CD4-positive, alpha-beta T cell (primary cell): Measurements from ENCODE around the gene MYH11. TPM values are rescaled to one million over a fixed set of nuclear protein-coding genes. Genes with fewer than 3 reads are reported as not detected.
A peak's percentile ranks its signal among the peaks of the same experiment; 100 is the strongest.

Experiments used
- ATAC-seq: fragments of 200-7000 bp; cut with Tn5 transposase; one replicate; pipeline ENCODE4 v1.10.0; 2022; ENCODE audit warnings: mild to moderate bottlenecking; ENCODE audit not compliant: poor library complexity
- CTCF ChIA-PET: fragments of 350-600 bp; sonication (Branson Sonifier 250); formaldehyde crosslinking; loops from one replicate; lab custom pipeline; 2021; ENCODE audit warnings: antibody characterized with exemption, inconsistent platforms; lab: Charles Lee
- POLR2A ChIA-PET: fragments of 350-600 bp; sonication (Branson Sonifier 250); formaldehyde crosslinking; loops from one replicate; lab custom pipeline; 2021; ENCODE audit warnings: antibody characterized with exemption, inconsistent platforms; lab: Charles Lee
- DNase-seq, 14 experiments: peaks; one replicate each; pipeline ENCODE4 v3.0.0-alpha.2; 2013 to 2020; ENCODE audit warnings: mixed read lengths in 2 of 14
- H3K27ac ChIP-seq, 2 donors: one replicate each; pipeline versions ENCODE4 v1.5.1 to v1.7.0; 2013; ENCODE audit warnings: low read length in 2 of 2, low read depth in 1 of 2, mild to moderate bottlenecking in 1 of 2
- H3K27me3 ChIP-seq, 2 experiments: 1 replicate in 1 of 2; 2 replicates in 1 of 2; pipeline versions ENCODE4 v1.6.1 to v1.7.0; 2013; ENCODE audit warnings: low read length in 2 of 2, control low read depth in 1 of 2, mild to moderate bottlenecking in 1 of 2, moderate library complexity in 1 of 2; ENCODE audit not compliant: insufficient read depth in 2 of 2, control insufficient read depth in 1 of 2
- H3K36me3 ChIP-seq: one replicate; pipeline ENCODE4 v1.6.1; 2013; ENCODE audit warnings: low read length, control low read depth; ENCODE audit not compliant: insufficient read depth
- H3K4me1 ChIP-seq: one replicate; pipeline ENCODE4 v1.6.1; 2013; ENCODE audit warnings: low read length, control low read depth; ENCODE audit not compliant: insufficient read depth
- H3K4me3 ChIP-seq: one replicate; pipeline ENCODE4 v1.5.1; 2013; ENCODE audit warnings: mild to moderate bottlenecking, low read length, moderate library complexity
- H3K9me3 ChIP-seq, 2 experiments: 1 replicate in 1 of 2; 2 replicates in 1 of 2; pipeline versions ENCODE4 v1.6.1 to v1.7.0; 2013; ENCODE audit warnings: low read length in 2 of 2, mild to moderate bottlenecking in 2 of 2, control low read depth in 1 of 2, moderate library complexity in 1 of 2; ENCODE audit not compliant: control insufficient read depth in 1 of 2, insufficient read depth in 1 of 2
- H3K27ac Mint-ChIP-seq: one replicate; pipeline ENCODE4 v1.8.0; 2020; ENCODE audit warnings: mixed read lengths
- H3K27me3 Mint-ChIP-seq: one replicate; pipeline ENCODE4 v1.8.0; 2021; ENCODE audit warnings: mixed read lengths
- H3K36me3 Mint-ChIP-seq: one replicate; pipeline ENCODE4 v1.8.0; 2021; ENCODE audit warnings: low read depth, mixed read lengths
- H3K4me1 Mint-ChIP-seq: one replicate; pipeline ENCODE4 v1.8.0; 2021; ENCODE audit warnings: low read depth, mixed read lengths
- H3K4me3 Mint-ChIP-seq: one replicate; pipeline ENCODE4 v1.8.0; 2020; ENCODE audit warnings: mild to moderate bottlenecking, mixed read lengths
- H3K9me3 Mint-ChIP-seq: one replicate; pipeline ENCODE4 v1.8.0; 2020; ENCODE audit warnings: mixed read lengths
- CTCF ChIP-seq: fragments of 200-600 bp; IDR thresholded peaks from one replicate; pipeline ENCODE4 v1.8.0; 2022; ENCODE audit warnings: antibody characterized with exemption, mild to moderate bottlenecking
- intact Hi-C, 2 experiments: fragments of 100-400 bp; cut with DNase I in 1 of 2; cut with micrococcal nuclease in 1 of 2; formaldehyde crosslinking; loops; one replicate each; pipeline versions ENCODE4 v1.15.1 to v1.9.0; 2023 to 2025; cut with DNase I, micrococcal nuclease
- total RNA-seq, 174 experiments: library from RNA in 2 of 174; stranded (reverse) in 2 of 174; gene quantifications; one replicate each; pipeline ENCODE4 v1.2.3 and lab custom pipeline; 2021 to 2026

The MYH11 gene
- total RNA-seq, 2 experiments from 2014 or later = not detected

- POLR2A ChIA-PET = no interaction called here
These were observed 148.7 kb downstream of the MYH11 start for GRCh38 chr16:15708096-15708495.

GRCh38 chr16:15707332-15707731 is 149.5 kb downstream of the MYH11 start:
- no peaks in the 10 kb centered on the region for H3K9me3 ChIP-seq
- intact Hi-C loops = no loop called here
- H3K4me1 Mint-ChIP-seq = peaks cover 18% of the 10 kb centered on the region
- H3K27me3 Mint-ChIP-seq = no peaks in the 10 kb centered on the region
- peaks cover 38% of the 10 kb centered on the region for H3K36me3 Mint-ChIP-seq
- ATAC-seq = no peak
- no peak overlapping the region for H3K4me3 ChIP-seq
- H3K4me3 Mint-ChIP-seq = no peak overlapping the region
- no peaks in the 10 kb centered on the region for H3K9me3 Mint-ChIP-seq
- H3K27ac ChIP-seq = no peak overlapping the region
- no peak for DNase-seq
- ChIA-PET POLR2A (no interaction called here), CTCF (no interaction called here)
- TF ChIP-seq CTCF = no peak
- H3K27ac Mint-ChIP-seq = no peak overlapping the region
- H3K4me1 ChIP-seq = peaks cover 7% of the 10 kb centered on the region
- peaks cover 23% of the 10 kb centered on the region for H3K36me3 ChIP-seq
- no peaks in the 10 kb centered on the region for H3K27me3 ChIP-seq

More at GRCh38 chr16:15708096-15708495, 148.7 kb downstream of the MYH11 start:
- H3K27ac ChIP-seq = no peak overlapping the region
- peaks cover 20% of the 10 kb centered on the region for H3K4me1 Mint-ChIP-seq
- no peak for TF ChIP-seq CTCF
- no peaks in the 10 kb centered on the region for H3K9me3 Mint-ChIP-seq
- peaks cover 23% of the 10 kb centered on the region for H3K36me3 ChIP-seq
- H3K4me3 Mint-ChIP-seq = no peak overlapping the region
- H3K36me3 Mint-ChIP-seq = peaks cover 41% of the 10 kb centered on the region
- ATAC-seq (no peak), DNase-seq (no peak)
- CTCF ChIA-PET = no interaction called here
- peaks cover 7% of the 10 kb centered on the region for H3K4me1 ChIP-seq
- peak overlapping the region; percentile 36 for H3K27ac Mint-ChIP-seq
- no peaks in the 10 kb centered on the region for H3K27me3 Mint-ChIP-seq
- H3K4me3 ChIP-seq = no peak overlapping the region
- no peaks in the 10 kb centered on the region for H3K27me3 ChIP-seq
- H3K9me3 ChIP-seq = no peaks in the 10 kb centered on the region
- intact Hi-C loops = no loop called here

- H3K9me3 ChIP-seq = no peaks in the 10 kb centered on the region
- no peaks in the 10 kb centered on the region for H3K27me3 Mint-ChIP-seq
- H3K27me3 ChIP-seq = no peaks in the 10 kb centered on the region
- ATAC-seq = no peak
- H3K27ac ChIP-seq = no peak overlapping the region
- TF ChIP-seq CTCF = no peak
- H3K36me3 Mint-ChIP-seq = peaks cover 53% of the 10 kb centered on the region
- H3K4me3 ChIP-seq = no peak overlapping the region
- intact Hi-C loops = loop anchor here in 1 of 2 experiments (2.0 kb wide), 2 partner anchors 62 to 422 kb away; partner anchors contain the start of gene MARF1
- no peak for DNase-seq
- ChIA-PET POLR2A (interaction anchor here (2.2 kb wide), 1 partner anchor 62 kb away, joined by 7 read pairs; the partner anchor contains the start of gene MARF1), CTCF (interaction anchor here (1.0 to 2.8 kb wide), 3 partner anchors 63 to 278 kb away, joined by 4 to 11 read pairs (median 7); partner anchors contain the start of gene MARF1)
- H3K36me3 ChIP-seq = peaks cover 44% of the 10 kb centered on the region
- no peak overlapping the region for H3K4me3 Mint-ChIP-seq
- H3K4me1 Mint-ChIP-seq = peaks cover 18% of the 10 kb centered on the region
- no peak overlapping the region for H3K27ac Mint-ChIP-seq
- H3K9me3 Mint-ChIP-seq = no peaks in the 10 kb centered on the region
- H3K4me1 ChIP-seq = peaks cover 7% of the 10 kb centered on the region
These were observed 151.7 kb downstream of the MYH11 start for GRCh38 chr16:15705064-15705565.
